Measurements from ENCODE around the gene GPSM3.
"Not testable (repeated sequence)": the region's sequence is repeated elsewhere in the genome, so short reads cannot be mapped to it uniquely, and the experiment has no call there.

Gene GPSM3

DNA sequence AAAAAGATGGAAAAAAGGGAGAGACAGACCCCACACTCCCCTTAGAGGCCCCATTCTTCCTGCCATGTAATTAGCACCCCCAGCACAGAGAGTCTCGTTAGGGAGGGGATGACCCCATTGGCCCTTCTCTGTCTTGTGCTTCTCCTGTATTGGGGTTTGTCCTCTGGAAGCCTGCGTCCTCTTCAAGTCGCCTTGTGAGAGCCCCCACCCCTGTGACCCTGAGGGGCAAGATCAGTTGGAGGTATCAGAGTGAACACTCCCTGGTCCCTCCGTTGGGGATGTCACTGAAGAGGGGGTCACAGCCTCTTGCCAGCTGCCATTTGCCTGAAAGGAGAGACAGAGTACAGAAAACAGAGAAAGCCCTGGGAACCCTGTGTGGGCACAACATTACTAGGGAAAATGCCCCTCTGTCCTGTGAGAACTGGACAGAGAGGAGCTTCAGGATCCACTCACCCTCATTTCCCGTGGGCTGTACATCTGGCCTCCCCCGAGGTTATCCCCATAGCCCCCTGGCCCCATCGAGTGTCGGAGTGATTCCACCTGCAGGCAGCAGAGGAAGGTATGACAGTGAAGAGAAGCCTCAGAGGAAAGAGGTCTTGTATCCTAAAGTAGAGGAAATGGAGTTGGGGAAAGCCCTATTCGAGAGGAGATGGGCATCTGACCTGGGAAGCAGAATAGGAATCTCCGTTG, 6.1 kb downstream of the GPSM3 start:
- DNase-seq: not testable (repeated sequence)

DNA sequence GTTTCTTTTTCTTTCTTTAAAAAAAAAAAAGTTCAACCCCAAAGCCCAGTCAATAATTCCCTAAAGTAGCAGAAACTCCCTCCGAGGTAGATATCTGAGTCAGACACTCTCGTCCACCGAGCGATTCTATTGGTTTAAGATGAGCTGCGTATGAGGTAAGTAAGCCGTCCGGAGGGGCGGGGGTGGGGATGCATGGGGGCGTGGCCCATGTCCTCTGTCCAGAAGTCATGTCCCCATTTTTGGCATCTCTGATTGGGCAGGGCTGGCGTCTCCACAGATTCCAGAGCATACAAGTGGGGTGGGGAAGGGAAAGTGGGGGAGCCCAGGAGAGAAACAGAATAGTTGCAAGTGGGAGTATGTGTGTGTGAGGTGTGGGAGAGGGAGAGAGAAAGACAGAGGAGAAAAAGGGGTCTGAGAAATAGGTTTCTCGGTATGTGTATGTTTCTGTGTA, 6.7 kb downstream of the GPSM3 start:
- DNase-seq: not testable (repeated sequence)

DNA sequence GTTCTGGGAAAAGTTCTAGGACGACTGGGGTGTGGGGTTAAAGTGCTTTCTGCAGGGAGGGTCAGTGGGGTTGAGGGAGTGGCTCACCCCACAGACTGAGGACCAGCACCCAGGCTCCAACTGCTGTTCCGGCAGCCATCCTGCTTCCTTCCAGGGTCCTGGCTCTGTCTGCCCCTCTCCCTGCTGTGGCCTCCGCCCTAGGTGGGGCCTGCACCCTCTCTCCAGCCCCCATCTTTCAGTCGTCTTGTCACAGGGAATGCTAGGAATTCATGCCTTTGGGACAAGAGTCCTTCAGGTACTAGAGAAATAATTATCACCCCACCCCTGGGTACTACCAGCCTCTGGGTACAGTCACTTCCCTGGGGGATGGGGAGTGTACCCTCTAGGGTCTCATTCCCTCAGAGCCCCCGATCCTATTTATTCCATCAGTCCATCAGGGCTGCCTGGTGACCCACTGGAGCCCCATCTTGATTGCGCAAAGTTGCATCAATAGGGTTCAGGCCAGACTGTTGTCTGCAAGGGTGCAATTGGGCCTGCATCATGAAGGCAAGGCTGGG, 8.3 kb downstream of the GPSM3 start, which contains the start of gene AGER:
TSS of gene AGER (minus strand) at position 170 of the 557 bp plus-strand sequence. CDS start at position 139, 31 bp downstream.
- DNase-seq: no peak

GRCh38 chr6:32183483-32184083, 8.9 kb downstream of the GPSM3 start:
- no peak for DNase-seq

GRCh38 chr6:32183030-32183429, 9.4 kb downstream of the GPSM3 start:
- DNase-seq: no peak

GRCh38 chr6:32182555-32182981, 9.9 kb downstream of the GPSM3 start:
- DNase-seq: no peak

- no peak for DNase-seq
These were observed 10.4 kb downstream of the GPSM3 start for GRCh38 chr6:32181915-32182529.

GRCh38 chr6:32181148-32181702, 11.2 kb downstream of the GPSM3 start:
- no peak for DNase-seq

GRCh38 chr6:32179766-32180405, 12.6 kb downstream of the GPSM3 start:
- no peak for DNase-seq

- DNase-seq: no peak
These were observed 13.6 kb downstream of the GPSM3 start for GRCh38 chr6:32178547-32179440.

- DNase-seq: peak; percentile 98 to 99
These were observed 14.5 kb downstream of the GPSM3 start, which contains the start of gene RNF5 for GRCh38 chr6:32177788-32178546. TSS of gene RNF5 (plus strand) at chr6:32178405. CDS start at chr6:32178512, 107 bp downstream.

GRCh38 chr6:32177183-32177787, 15.2 kb downstream of the GPSM3 start:
- DNase-seq: peak in 1 of 2 experiments; percentile 69

- no peak for DNase-seq
These were observed 15.8 kb downstream of the GPSM3 start for GRCh38 chr6:32176476-32177182.

DNA sequence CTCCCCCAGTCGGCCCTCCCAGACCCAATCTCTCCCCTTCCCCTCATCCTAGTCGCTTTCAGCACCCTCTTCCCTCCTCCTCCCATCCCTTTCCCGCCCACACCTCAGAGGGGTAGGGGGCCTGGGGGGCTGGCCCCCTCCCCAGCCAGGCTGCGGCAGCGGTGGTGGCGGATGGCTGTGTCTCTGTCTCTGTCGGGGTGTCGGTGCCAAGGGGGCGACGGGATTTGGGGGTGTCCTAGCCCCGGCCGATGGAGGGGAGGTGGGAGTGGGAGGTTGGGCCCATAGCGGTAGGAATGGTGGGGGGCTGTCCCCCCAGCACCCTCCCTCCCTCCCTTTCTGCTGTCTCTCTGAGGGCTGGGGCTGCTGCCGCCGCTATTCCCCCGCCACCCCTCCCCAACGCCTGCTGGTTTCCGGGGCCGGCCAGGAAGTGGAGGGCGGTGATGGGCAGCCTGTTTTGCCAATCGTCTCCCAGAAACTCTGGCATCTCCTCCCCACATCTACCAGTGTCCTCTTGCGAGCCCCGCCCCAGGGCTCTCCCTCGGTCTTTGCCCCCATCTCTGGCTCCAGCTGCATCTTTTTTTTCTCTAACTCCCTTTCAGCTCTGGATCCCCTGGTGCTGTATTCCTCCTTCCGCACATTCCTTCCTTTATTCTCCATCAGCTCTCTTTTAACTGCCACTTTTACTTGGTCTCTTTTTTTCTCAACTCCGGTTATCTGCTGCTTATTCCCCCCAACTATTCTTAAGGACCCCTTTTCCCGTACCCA, 16.6 kb downstream of the GPSM3 start, which contains the start of gene AGPAT1:
TSS of gene AGPAT1 (minus strand) at position 374 of the 765 bp plus-strand sequence. CDS start 4,588 bp downstream, outside the sequence.
- peak; percentile 84 to 94 for DNase-seq

DNA sequence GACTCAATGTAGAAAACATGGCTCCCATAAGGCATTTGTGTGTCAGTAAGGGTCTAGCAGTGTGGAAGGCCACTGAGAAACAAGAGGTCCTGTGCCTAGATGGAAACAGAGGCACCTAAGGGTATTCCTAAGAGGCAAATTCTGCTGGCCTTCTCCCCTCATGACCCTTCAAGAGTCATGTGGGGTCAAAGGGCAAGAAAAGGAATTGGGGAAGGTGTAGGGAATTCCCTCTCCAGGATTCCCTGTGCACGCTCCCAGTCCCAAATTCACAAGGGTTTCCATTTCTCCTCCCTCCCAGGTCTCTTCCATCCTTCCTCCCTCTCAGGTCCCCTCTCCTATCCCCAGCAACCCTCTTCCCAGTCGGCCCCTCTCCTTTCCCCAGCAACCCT, 17.1 kb downstream of the GPSM3 start:
- DNase-seq: no peak

DNA sequence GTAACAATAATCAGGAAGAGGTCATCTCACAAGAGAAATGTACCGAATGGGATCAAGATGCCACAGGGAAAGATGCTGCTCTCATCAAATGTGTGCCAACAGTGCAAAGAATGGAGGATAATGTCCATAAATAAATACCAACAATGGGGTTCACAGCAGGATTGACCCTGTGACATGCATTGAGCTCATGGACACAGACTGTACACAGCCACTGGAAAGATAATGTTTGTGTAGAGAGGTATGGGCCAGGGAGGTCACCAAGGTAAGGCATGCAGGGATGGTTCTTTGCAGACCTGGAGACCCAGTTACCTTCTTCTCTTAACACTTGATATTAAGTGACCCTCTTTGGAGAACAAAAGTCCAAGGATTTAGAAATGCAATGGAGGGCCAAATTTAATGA, 18.0 kb downstream of the GPSM3 start:
- no peak for DNase-seq

DNA sequence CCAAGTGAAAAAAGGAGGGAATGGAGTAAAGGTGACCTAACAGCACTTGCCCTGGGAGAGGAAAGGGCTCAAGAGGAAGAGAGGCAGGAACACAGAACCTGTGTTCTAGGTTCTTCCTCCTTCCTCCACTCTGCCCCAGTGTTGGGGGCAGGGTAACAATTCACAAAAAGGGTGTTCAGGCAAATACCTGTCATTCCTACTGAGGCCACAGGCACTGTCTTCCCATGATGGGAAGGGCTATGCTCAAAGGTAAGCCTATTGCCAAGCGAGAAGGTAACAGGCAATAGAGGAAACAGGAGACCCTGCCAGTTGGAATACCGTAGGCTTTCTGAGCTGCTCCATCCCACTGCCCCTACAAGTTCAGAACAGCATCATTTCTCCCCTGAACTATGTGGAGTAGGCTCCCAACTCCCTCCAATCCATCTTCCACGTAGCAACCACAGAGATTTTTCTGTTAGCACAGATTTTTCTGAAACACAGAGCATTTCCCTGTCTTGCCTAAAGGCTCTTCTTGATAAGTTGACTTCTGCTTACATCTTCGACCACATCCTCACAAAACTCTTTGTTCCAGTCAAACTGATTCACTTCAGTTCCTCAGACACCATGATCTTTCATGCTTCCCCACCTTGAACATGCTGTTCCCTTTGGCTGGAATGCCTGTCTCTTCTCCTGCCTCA, 19.3 kb downstream of the GPSM3 start:
- no peak for DNase-seq

GRCh38 chr6:32171234-32171633, 21.2 kb downstream of the GPSM3 start:
- DNase-seq: no peak
